ENCODE results near the gene IRAK2. TPM values are rescaled to one million over a fixed set of nuclear protein-coding genes. Genes with fewer than 3 reads are reported as not detected.

The IRAK2 gene
- total RNA-seq, 4 donors from 2014 or later: 7.0 to 15.0 (median 11.4) TPM

GRCh38 chr3:10182950-10183349 lies 18.2 kb downstream of the IRAK2 start:
- no peak for DNase-seq (ENCODE audit: low spot score in 2 of 2)
- 84 to 94% methylated on average over 5 of the region's 5 CpGs for WGBS, 2 donors
- intact Hi-C loops (cut with DNase I; ENCODE audit: low total_unique reads): no loop called here

DNA sequence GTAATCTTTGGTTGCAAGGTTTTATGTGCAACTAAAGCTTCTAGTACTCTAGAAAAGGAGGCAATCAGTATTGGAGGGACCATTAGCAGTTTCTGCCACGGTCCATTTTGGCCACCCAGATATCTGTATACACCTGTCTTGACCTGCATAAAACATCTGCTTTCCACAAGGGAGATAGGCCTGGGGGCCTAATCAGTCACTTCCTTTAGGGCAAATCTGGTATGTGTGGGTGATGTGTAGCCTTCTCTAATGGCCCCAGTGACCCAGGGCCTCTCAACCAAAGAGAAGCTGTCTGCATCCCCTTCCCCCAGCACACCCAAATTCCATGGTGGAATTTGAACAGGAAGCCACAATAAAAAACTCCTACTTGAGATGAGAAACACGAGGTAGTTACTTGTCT lies 19.5 kb downstream of the IRAK2 start:
- no peak for TF ChIP-seq POLR2A (IDR thresholded peaks at IDR 0.05)
- TF ChIP-seq, protein P1, sequence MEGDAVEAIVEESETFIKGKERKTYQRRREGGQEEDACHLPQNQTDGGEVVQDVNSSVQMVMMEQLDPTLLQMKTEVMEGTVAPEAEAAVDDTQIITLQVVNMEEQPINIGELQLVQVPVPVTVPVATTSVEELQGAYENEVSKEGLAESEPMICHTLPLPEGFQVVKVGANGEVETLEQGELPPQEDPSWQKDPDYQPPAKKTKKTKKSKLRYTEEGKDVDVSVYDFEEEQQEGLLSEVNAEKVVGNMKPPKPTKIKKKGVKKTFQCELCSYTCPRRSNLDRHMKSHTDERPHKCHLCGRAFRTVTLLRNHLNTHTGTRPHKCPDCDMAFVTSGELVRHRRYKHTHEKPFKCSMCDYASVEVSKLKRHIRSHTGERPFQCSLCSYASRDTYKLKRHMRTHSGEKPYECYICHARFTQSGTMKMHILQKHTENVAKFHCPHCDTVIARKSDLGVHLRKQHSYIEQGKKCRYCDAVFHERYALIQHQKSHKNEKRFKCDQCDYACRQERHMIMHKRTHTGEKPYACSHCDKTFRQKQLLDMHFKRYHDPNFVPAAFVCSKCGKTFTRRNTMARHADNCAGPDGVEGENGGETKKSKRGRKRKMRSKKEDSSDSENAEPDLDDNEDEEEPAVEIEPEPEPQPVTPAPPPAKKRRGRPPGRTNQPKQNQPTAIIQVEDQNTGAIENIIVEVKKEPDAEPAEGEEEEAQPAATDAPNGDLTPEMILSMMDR (IDR thresholded peaks at IDR 0.05): no peak

More at GRCh38 chr3:10182950-10183349, 18.2 kb downstream of the IRAK2 start:
- TF ChIP-seq, protein P1 (IDR thresholded peaks at IDR 0.05): no peak
- TF ChIP-seq POLR2A (IDR thresholded peaks at IDR 0.05): no peak
- no peak overlapping the region for H3K4me3 ChIP-seq (ENCODE audit: low read depth, poor library complexity, severe bottlenecking)

DNA sequence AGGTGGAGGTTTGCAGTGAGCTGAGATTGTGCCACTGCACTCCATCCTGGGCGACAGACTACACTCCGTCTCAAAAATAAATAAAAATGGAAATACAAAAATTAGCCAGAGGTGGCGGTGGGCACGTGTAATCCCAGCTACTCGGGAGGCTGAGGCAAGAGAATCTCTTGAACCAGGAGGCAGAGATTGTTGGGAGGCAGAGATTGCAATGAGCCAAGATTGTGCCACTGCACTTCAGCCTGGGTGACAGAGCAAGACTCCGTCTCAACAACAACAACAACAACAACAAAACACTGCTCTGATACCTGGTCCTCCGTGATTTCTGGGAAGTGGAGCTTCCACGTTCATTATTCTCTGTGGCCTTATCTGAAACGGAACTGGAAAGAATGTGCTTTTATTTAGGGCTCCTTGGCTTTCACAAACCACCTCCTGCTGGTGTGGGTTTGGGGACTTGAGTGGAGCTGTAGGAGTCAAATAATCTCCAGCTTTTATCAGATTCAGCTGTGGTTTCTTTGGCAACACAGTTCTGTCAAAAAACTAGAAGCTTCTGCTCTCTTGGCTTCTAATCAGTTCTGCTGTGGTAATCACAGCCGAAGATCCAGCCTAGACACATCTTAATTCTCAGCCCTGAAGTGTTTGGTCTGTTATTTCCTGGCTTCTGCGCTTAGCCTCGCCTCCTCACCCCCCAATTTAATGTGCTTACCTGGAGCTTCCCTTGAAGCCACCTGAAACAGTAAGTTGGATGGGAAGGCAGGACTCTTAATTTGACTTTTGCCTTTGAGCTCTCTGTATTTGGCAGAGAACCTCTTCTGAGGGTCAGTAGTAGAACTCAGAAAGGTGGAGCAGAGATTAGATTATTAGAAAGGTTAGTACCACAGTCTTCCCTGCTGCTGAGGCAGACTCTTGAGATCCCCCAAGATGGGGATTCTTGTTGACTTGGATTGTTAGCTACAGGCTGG lies 21.4 kb downstream of the IRAK2 start:
- intact Hi-C loops (cut with DNase I; ENCODE audit: low total_unique reads): no loop called here
- WGBS, 2 donors: 46 to 55% methylated on average over 12 of the region's 12 CpGs
- TF ChIP-seq, protein P1 (IDR thresholded peaks at IDR 0.05): no peak
- H3K4me3 ChIP-seq (ENCODE audit: low read depth, poor library complexity, severe bottlenecking): no peak overlapping the region
- no peak for DNase-seq (ENCODE audit: low spot score in 2 of 2)

More for the DNA sequence above, 19.5 kb downstream of the IRAK2 start:
- WGBS, 2 donors: 69 to 74% methylated on average over 2 of the region's 2 CpGs
- no peak for DNase-seq (ENCODE audit: low spot score in 2 of 2)
- no peak overlapping the region for H3K4me3 ChIP-seq (ENCODE audit: low read depth, poor library complexity, severe bottlenecking)
- intact Hi-C loops (cut with DNase I; ENCODE audit: low total_unique reads): no loop called here

DNA sequence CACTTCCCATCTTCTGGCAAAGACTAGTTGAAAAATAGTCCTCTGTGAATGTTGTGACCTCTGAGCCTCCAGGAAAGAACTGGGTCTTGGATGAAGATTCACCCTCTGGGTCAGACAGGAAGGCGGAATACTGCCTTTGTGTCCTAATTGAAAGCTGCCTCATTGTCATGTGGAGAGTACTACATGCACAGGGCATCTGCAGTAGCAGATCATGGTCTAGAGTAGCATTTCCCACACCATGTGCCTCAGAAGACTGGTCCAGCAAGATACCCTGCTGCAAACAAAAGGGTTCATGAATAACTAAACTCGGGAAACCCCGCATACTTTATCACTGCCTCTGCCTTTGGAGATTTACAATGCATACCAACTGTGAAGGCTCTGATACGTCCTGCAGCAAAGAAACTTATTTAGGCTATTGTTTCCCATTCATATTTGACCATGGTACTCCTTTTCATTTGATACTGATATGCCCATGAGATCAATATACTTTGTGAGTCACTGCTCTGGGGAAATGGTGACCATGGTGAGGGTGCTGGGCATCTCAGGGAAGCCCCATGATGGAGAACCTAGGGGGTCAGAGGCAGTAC lies 22.7 kb downstream of the IRAK2 start:
- TF ChIP-seq, protein P1 (IDR thresholded peaks at IDR 0.05): no peak
- TF ChIP-seq POLR2A (IDR thresholded peaks at IDR 0.05): no peak
- WGBS, 2 donors: 63 to 75% methylated on average over 4 of the region's 4 CpGs

DNA sequence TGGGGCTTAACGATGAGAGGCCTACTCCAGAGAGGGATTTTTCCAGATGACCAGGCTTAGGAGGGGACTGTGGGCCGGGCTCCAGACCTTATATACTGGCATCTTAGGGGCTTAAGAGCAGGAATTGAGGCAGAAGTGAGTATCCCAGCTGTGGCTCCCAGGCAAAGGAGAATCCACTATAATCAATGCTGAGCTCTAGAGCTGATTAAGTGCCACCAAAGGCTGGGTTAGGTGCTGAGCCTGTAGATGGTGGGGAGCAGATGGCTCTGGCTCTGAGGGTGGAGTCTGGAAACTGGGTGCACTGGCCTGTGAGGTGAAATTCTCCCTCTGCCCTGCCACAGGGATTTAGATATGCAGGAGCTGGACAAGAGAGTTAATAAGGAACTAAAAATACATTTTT lies 23.2 kb downstream of the IRAK2 start:
- intact Hi-C loops (cut with DNase I; ENCODE audit: low total_unique reads): no loop called here
- WGBS, 2 donors: 90 to 97% methylated on average over 2 of the region's 2 CpGs
- no peak overlapping the region for H3K4me3 ChIP-seq (ENCODE audit: low read depth, poor library complexity, severe bottlenecking)
- no peak for TF ChIP-seq POLR2A (IDR thresholded peaks at IDR 0.05)
- TF ChIP-seq, protein P1 (IDR thresholded peaks at IDR 0.05): no peak
- DNase-seq (ENCODE audit: low spot score in 2 of 2): no peak

More for the DNA sequence above, 22.7 kb downstream of the IRAK2 start:
- intact Hi-C loops (cut with DNase I; ENCODE audit: low total_unique reads): no loop called here
- DNase-seq (ENCODE audit: low spot score in 2 of 2): no peak
- H3K4me3 ChIP-seq (ENCODE audit: low read depth, poor library complexity, severe bottlenecking): no peak overlapping the region

Data from lower leg skin (tissue), 4 donors.